Activated naive CD8-positive, alpha-beta T cell treated with anti-CD3 and anti-CD28 coated beads, Interleukin-2, amount 50 U/mL, for 24 hours (primary cell): Measurements from ENCODE around the gene SRSF11.
"Not testable (repeated sequence)": the region's sequence is repeated elsewhere in the genome, so short reads cannot be mapped to it uniquely, and the experiment has no call there.

Experiments used
- ATAC-seq: fragments of 150-1000 bp; cut with Tn5 transposase; one replicate; pipeline ENCODE4 v1.10.0; 2021
- DNase-seq: peaks from one replicate; pipeline ENCODE4 v3.0.0; 2021
- H3K27ac Mint-ChIP-seq: one replicate; pipeline ENCODE4 v1.8.0; 2021; ENCODE audit warnings: mild to moderate bottlenecking, mixed read lengths
- H3K27me3 Mint-ChIP-seq: one replicate; pipeline ENCODE4 v1.8.0; 2021; ENCODE audit warnings: mixed read lengths
- H3K36me3 Mint-ChIP-seq: one replicate; pipeline ENCODE4 v1.8.0; 2021; ENCODE audit warnings: low read depth, mixed read lengths
- H3K4me1 Mint-ChIP-seq: one replicate; pipeline ENCODE4 v1.8.0; 2021; ENCODE audit warnings: mixed read lengths
- H3K4me3 Mint-ChIP-seq: one replicate; pipeline ENCODE4 v1.8.0; 2021; ENCODE audit warnings: mild to moderate bottlenecking, moderate library complexity, mixed read lengths
- H3K9me3 Mint-ChIP-seq: one replicate; pipeline ENCODE4 v1.8.0; 2021; ENCODE audit warnings: mixed read lengths

Gene SRSF11

DNA sequence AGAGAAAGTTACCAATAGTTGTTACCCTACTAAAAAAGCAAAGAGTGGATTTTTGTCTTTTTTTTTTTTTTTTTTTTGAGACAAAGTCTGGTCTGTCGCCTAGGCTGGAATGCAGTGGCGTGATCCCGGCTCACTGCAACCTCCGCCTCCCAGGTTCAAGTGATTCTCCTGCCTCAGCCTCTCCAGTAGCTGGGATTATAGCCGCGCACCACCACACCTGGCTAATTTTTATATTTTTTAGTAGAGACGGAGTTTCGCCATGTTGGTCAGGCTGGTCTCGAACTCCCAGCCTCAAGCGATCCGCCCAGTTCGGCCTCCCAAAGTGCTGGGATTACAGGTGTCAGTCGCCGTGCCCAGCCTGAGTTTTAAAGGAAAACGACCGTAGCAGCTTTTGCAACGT lies 14.3 kb upstream of the SRSF11 start:
- ATAC-seq, DNase-seq, H3K27me3 Mint-ChIP-seq, H3K9me3 Mint-ChIP-seq: not testable (repeated sequence)
- H3K4me1 Mint-ChIP-seq = peaks cover 77% of the 10 kb centered on the region
- peak overlapping the region; percentile 96 for H3K27ac Mint-ChIP-seq
- H3K36me3 Mint-ChIP-seq = peaks cover 20% of the 10 kb centered on the region
- H3K4me3 Mint-ChIP-seq = peak overlapping the region; percentile 97

DNA sequence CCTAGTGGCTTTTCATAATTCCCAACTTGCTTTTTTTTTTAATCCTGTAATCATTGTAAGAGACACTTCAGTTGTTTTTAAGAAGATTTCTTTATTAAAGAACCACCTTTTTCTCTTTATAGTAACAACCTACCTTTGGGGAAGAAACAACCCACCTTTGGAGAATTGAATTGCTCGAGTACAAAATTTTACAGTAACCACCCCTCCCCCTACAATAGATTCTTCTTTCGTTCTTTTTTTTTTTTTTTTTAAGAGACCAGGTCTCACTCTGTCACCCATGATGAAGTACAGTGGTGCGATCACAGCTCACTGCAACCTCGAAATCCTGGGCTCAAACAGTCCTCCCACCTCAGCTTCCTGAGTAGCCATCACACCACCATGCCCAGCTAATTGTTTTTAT lies 13.7 kb upstream of the SRSF11 start:
- no peaks in the 10 kb centered on the region for H3K9me3 Mint-ChIP-seq
- ATAC-seq = no peak
- peak overlapping the region; percentile 18 for H3K27ac Mint-ChIP-seq
- peaks cover 21% of the 10 kb centered on the region for H3K36me3 Mint-ChIP-seq
- no peak for DNase-seq
- H3K4me3 Mint-ChIP-seq = peak overlapping the region; percentile 97
- no peaks in the 10 kb centered on the region for H3K27me3 Mint-ChIP-seq
- H3K4me1 Mint-ChIP-seq = peaks cover 74% of the 10 kb centered on the region

GRCh38 chr1:70208292-70208691 lies 12.9 kb upstream of the SRSF11 start:
- H3K27ac Mint-ChIP-seq = peak overlapping the region; percentile 35
- H3K4me3 Mint-ChIP-seq = no peak overlapping the region
- no peaks in the 10 kb centered on the region for H3K9me3 Mint-ChIP-seq
- DNase-seq = no peak
- no peak for ATAC-seq
- peaks cover 71% of the 10 kb centered on the region for H3K4me1 Mint-ChIP-seq
- peaks cover 23% of the 10 kb centered on the region for H3K36me3 Mint-ChIP-seq
- no peaks in the 10 kb centered on the region for H3K27me3 Mint-ChIP-seq

GRCh38 chr1:70210820-70211219 lies 10.4 kb upstream of the SRSF11 start:
- DNase-seq = no peak
- Mint-ChIP-seq H3K9me3 (no peaks in the 10 kb centered on the region), H3K27ac (peak overlapping the region; percentile 22), H3K36me3 (peaks cover 28% of the 10 kb centered on the region), H3K27me3 (no peaks in the 10 kb centered on the region), H3K4me3 (no peak overlapping the region), H3K4me1 (peaks cover 56% of the 10 kb centered on the region)
- ATAC-seq = no peak

- ATAC-seq (no peak), DNase-seq (no peak)
- H3K9me3 Mint-ChIP-seq = no peaks in the 10 kb centered on the region
- H3K27me3 Mint-ChIP-seq = no peaks in the 10 kb centered on the region
- peaks cover 54% of the 10 kb centered on the region for H3K4me1 Mint-ChIP-seq
- H3K36me3 Mint-ChIP-seq = peaks cover 27% of the 10 kb centered on the region
- H3K27ac Mint-ChIP-seq = no peak overlapping the region
- H3K4me3 Mint-ChIP-seq = no peak overlapping the region
These were observed 9.6 kb upstream of the SRSF11 start for GRCh38 chr1:70211541-70211940.

- H3K36me3 Mint-ChIP-seq = peaks cover 47% of the 10 kb centered on the region
These were observed 1.2 kb upstream of the SRSF11 start for GRCh38 chr1:70220015-70220414.

DNA sequence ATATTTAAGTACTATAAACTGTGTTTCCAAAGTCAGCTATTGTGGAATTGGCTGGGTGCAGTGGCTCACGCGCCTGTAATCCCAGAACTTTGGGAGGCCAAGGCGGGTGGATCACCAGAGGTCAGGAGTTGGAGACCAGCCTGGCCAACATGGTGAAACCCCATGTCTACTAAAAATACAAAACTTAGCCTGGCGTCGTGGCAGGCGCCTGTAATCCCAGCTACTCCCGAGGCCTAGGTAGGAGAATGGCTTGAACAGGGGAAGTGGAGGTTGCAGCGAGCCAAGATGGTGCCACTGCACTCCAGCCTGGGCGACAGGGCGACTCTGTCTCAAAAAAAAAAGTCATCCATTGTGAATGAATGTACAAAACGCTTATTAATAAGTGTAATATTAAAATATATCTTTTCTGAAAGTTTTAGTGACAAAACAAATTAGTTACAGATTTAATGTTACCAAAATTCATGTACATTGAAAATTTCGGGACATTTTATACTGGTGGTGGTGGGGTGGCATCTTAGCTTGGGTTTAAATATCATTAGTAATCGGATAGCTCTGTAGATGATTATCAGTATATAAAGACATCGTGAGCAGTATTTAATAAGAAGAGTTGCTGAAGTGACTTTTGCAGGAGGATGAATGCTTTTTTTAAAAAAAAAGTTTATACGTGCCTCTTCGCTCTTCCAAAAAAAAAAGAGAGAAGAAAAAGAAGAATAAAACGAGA lies 503 bp upstream of the SRSF11 start:
- Mint-ChIP-seq H3K27me3 (no peaks in the 10 kb centered on the region), H3K4me1 (peaks cover 38% of the 10 kb centered on the region), H3K36me3 (peaks cover 41% of the 10 kb centered on the region), H3K4me3 (peak overlapping the region; percentile 90), H3K27ac (peak overlapping the region; percentile 97), H3K9me3 (no peaks in the 10 kb centered on the region)
- no peak for DNase-seq
- ATAC-seq = no peak

More at GRCh38 chr1:70220015-70220414, 1.2 kb upstream of the SRSF11 start:
- Mint-ChIP-seq H3K27me3 (no peaks in the 10 kb centered on the region), H3K4me3 (peak overlapping the region; percentile 6), H3K27ac (peak overlapping the region; percentile 39), H3K9me3 (no peaks in the 10 kb centered on the region), H3K4me1 (peaks cover 34% of the 10 kb centered on the region)
- ATAC-seq (no peak), DNase-seq (no peak)

DNA sequence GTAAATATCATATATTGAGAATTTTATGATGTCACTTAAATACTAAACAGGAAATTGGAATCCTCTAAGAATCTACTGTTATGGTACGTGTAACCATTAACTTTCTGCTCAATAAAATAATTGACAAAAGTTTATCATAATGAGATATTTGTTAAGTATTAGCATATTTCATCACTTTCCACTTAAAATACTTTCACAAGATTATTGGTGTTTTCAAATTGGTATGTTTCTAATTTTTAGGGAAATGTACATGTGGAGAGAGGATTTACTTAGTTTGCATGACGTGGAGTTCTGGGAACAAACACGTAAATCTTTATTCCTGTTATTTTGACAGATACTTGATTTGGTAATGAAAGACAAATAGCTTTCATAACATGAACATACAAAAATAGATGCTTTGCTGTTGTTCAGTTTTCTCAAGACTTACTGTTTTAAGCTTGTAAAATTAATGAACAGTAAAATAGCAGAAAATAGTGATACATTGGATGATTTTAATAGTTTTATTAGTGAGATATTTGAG lies 1.6 kb downstream of the SRSF11 start:
- Mint-ChIP-seq H3K27me3 (no peaks in the 10 kb centered on the region), H3K4me3 (peak overlapping the region; percentile 90), H3K27ac (peak overlapping the region; percentile 97), H3K36me3 (peaks cover 34% of the 10 kb centered on the region), H3K9me3 (no peaks in the 10 kb centered on the region), H3K4me1 (peaks cover 54% of the 10 kb centered on the region)
- ATAC-seq (no peak), DNase-seq (no peak)

DNA sequence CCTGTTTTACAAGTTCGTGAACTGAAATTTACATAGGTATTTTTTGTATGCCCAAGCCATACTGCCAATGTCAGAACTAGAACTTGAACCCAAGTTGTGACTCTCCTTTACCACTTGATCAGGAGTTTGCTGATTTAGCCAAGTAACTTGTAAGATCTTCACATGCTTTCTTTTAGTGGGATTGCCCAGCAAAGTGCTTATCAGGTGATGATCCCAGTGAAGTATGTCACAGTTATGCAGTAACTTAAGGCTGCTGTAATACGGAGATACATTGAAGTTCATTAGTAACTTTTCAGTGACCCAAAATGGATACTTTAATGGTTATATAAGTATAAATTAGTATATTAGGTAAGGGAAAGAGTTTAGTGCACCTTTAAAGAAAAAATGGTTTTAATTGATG lies 3.8 kb downstream of the SRSF11 start:
- no peak for ATAC-seq
- peaks cover 43% of the 10 kb centered on the region for H3K36me3 Mint-ChIP-seq
- H3K9me3 Mint-ChIP-seq = no peaks in the 10 kb centered on the region
- no peak overlapping the region for H3K4me3 Mint-ChIP-seq
- DNase-seq = no peak
- no peak overlapping the region for H3K27ac Mint-ChIP-seq
- peaks cover 57% of the 10 kb centered on the region for H3K4me1 Mint-ChIP-seq
- no peaks in the 10 kb centered on the region for H3K27me3 Mint-ChIP-seq

GRCh38 chr1:70227439-70227838 lies 6.3 kb downstream of the SRSF11 start:
- Mint-ChIP-seq H3K36me3 (peaks cover 58% of the 10 kb centered on the region), H3K27me3 (no peaks in the 10 kb centered on the region), H3K4me3 (no peak overlapping the region), H3K9me3 (no peaks in the 10 kb centered on the region), H3K27ac (peak overlapping the region; percentile 55), H3K4me1 (peaks cover 47% of the 10 kb centered on the region)
- DNase-seq (no peak), ATAC-seq (no peak)

DNA sequence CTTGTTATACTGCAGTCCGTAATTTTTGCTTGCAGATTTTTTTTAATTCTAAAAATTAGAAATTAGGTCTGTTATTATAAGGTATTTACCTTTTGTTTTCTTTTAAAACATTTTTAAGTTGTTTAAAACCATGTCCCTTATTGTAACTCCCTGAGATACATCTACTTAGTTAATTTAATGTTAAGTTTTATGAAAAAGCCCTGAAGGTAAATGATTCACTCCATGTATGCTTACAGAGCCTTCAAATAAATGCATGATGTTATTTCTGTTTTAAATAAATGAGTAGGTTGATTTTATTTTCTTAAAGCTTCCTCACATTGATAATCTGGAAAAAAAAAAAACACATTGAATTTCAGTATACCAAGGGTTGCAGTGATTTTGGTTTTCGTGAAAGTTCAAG lies 7.5 kb downstream of the SRSF11 start:
- Mint-ChIP-seq H3K9me3 (no peaks in the 10 kb centered on the region), H3K4me1 (peaks cover 35% of the 10 kb centered on the region), H3K36me3 (peaks cover 57% of the 10 kb centered on the region), H3K27ac (no peak overlapping the region), H3K27me3 (no peaks in the 10 kb centered on the region), H3K4me3 (no peak overlapping the region)
- DNase-seq = no peak
- ATAC-seq = no peak

DNA sequence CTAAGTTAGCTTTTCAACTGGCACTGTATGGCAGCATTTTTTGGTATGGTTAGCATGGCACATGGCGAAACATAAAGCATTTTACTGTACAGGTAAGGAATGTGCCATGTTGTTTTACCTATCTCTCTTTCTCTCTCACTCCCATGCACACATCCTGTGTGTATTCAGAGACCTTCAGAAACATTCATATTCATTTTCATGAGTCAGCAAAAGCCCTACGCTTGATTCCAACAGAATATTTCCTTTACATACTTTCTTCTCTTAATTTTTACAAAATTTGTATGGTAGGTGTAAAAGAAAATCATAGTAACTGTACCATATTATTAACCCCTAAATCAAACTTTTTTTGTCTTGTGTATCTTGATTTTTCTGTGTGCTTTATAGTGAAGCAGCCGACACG lies 10.3 kb downstream of the SRSF11 start:
- DNase-seq = no peak
- H3K27ac Mint-ChIP-seq = no peak overlapping the region
- H3K36me3 Mint-ChIP-seq = peaks cover 64% of the 10 kb centered on the region
- H3K9me3 Mint-ChIP-seq = no peaks in the 10 kb centered on the region
- no peak overlapping the region for H3K4me3 Mint-ChIP-seq
- H3K27me3 Mint-ChIP-seq = no peaks in the 10 kb centered on the region
- H3K4me1 Mint-ChIP-seq = peaks cover 16% of the 10 kb centered on the region
- ATAC-seq = no peak

DNA sequence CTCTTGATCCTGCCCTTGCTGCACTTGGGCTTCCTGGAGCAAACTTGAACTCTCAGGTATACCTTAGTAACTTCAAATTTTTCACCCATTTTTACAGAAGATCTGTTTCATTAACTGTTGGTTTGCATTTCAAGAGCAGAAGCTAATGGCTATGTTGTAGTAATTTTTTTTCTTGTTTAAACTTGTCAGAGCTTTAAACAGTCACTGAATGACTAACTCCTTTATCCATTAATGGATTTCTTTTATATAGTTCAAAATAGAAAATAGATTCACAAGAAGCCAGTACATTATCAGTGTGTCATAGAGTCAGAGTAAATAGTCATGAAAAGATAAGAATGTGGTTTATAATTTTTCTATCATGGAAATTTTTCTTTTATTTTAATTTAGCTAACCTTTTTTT lies 13.6 kb downstream of the SRSF11 start:
- Mint-ChIP-seq H3K27ac (no peak overlapping the region), H3K4me1 (no peaks in the 10 kb centered on the region), H3K36me3 (peaks cover 70% of the 10 kb centered on the region), H3K4me3 (no peak overlapping the region), H3K27me3 (no peaks in the 10 kb centered on the region), H3K9me3 (no peaks in the 10 kb centered on the region)
- no peak for ATAC-seq
- DNase-seq = no peak

GRCh38 chr1:70239940-70240339 lies 18.8 kb downstream of the SRSF11 start:
- Mint-ChIP-seq H3K36me3 (peaks cover 56% of the 10 kb centered on the region), H3K27me3 (no peaks in the 10 kb centered on the region), H3K27ac (no peak overlapping the region), H3K9me3 (no peaks in the 10 kb centered on the region), H3K4me3 (no peak overlapping the region), H3K4me1 (no peaks in the 10 kb centered on the region)
- ATAC-seq (no peak), DNase-seq (no peak)

GRCh38 chr1:70247122-70247521 lies 25.9 kb downstream of the SRSF11 start:
- ATAC-seq = no peak
- no peak for DNase-seq
- no peaks in the 10 kb centered on the region for H3K27me3 Mint-ChIP-seq
- H3K27ac Mint-ChIP-seq = no peak overlapping the region
- H3K4me1 Mint-ChIP-seq = peaks cover 22% of the 10 kb centered on the region
- peaks cover 80% of the 10 kb centered on the region for H3K36me3 Mint-ChIP-seq
- no peak overlapping the region for H3K4me3 Mint-ChIP-seq
- H3K9me3 Mint-ChIP-seq = no peaks in the 10 kb centered on the region
